Fibroblast of lung (primary cell): ENCODE results near the gene STBD1. TPM values are rescaled to one million over a fixed set of nuclear protein-coding genes. Genes with fewer than 3 reads are reported as not detected.

Source experiments
- DNase-seq, 2 donors: peaks; one replicate each; pipeline versions ENCODE4 v3.0.0 to v3.0.0-alpha.2; 2010; ENCODE audit warnings: low read depth in 2 of 2
- H2AFZ ChIP-seq: 2 replicates; pipeline ENCODE4 v1.5.1; 2012; ENCODE audit warnings: low read length, control low read depth, inconsistent platforms
- H3K27ac ChIP-seq: 2 replicates; pipeline ENCODE4 v1.5.1; 2011; ENCODE audit warnings: low read length, control low read depth; ENCODE audit not compliant: insufficient read depth
- H3K27me3 ChIP-seq: 2 replicates; pipeline ENCODE4 v1.5.1; 2011; ENCODE audit warnings: mild to moderate bottlenecking, low read length; ENCODE audit not compliant: control insufficient read depth, insufficient read depth
- H3K36me3 ChIP-seq: 2 replicates; pipeline ENCODE4 v1.5.1; 2011; ENCODE audit warnings: low read length; ENCODE audit not compliant: control insufficient read depth, insufficient read depth
- H3K4me1 ChIP-seq: 2 replicates; pipeline ENCODE4 v1.5.1; 2011; ENCODE audit warnings: low read length; ENCODE audit not compliant: control insufficient read depth, insufficient read depth; ENCODE audit errors: extremely low read depth
- H3K4me2 ChIP-seq: 2 replicates; pipeline ENCODE4 v1.5.1; 2011; ENCODE audit warnings: low read length, control low read depth; ENCODE audit not compliant: insufficient read depth; ENCODE audit errors: extremely low read depth
- H3K4me3 ChIP-seq, 4 experiments: fragments of 200-600 bp in 1 of 4; sonication (generic) in 1 of 4; replicated peaks in 1 of 4; 2 replicates each; pipeline ENCODE4 v1.5.1; 2011 to 2016; ENCODE audit warnings: low read length in 4 of 4, low read depth in 3 of 4, mild to moderate bottlenecking in 3 of 4, control low read depth in 2 of 4, inconsistent platforms in 1 of 4, mixed read lengths in 1 of 4; ENCODE audit not compliant: insufficient read depth in 1 of 4; ENCODE audit errors: control extremely low read depth in 1 of 4
- H3K79me2 ChIP-seq: 2 replicates; pipeline ENCODE4 v1.5.1; 2012; ENCODE audit warnings: mild to moderate bottlenecking, low read length, inconsistent platforms; ENCODE audit not compliant: control insufficient read depth, insufficient read depth
- H3K9ac ChIP-seq: 2 replicates; pipeline ENCODE4 v1.5.1; 2011; ENCODE audit warnings: mild to moderate bottlenecking, low read length, control low read depth; ENCODE audit not compliant: insufficient read depth
- H3K9me3 ChIP-seq: 2 replicates; pipeline ENCODE4 v1.5.1; 2012; ENCODE audit warnings: low read depth, low read length; ENCODE audit not compliant: control insufficient read depth, insufficient read depth
- H4K20me1 ChIP-seq: 2 replicates; pipeline ENCODE4 v1.5.1; 2011; ENCODE audit warnings: low read length; ENCODE audit not compliant: control insufficient read depth, insufficient read depth; ENCODE audit errors: extremely low read depth
- CTCF ChIP-seq, 2 donors: IDR thresholded peaks in 1 of 2; conservative IDR thresholded peaks in 1 of 2; 1 replicate in 1 of 2; 2 replicates in 1 of 2; pipeline ENCODE4 v1.5.1; 2011 to 2012; ENCODE audit warnings: low read length in 2 of 2, control low read depth in 1 of 2, inconsistent platforms in 1 of 2, low read depth in 1 of 2, mild to moderate bottlenecking in 1 of 2
- EZH2 ChIP-seq: IDR thresholded peaks from 2 replicates; pipeline ENCODE4 v1.5.1; 2012; ENCODE audit warnings: low read length, control low read depth, mild to moderate bottlenecking; ENCODE audit errors: missing control alignments
- polyA plus RNA-seq, 2 donors: library from polyadenylated mRNA; depleted of rRNA in 1 of 2; stranded (reverse) in 1 of 2; unstranded in 1 of 2; fragments of >200 nt; gene quantifications; 2 replicates each; pipeline ENCODE4 v1.2.1, GENCODE V29; 2011 to 2012; ENCODE audit warnings: missing spikeins in 1 of 2
- total RNA-seq: library from RNA; depleted of rRNA; stranded (reverse); fragments of >200 nt; gene quantifications from 2 replicates; pipeline ENCODE4 v1.2.1, GENCODE V29; 2014

STBD1 gene
- total and polyA plus RNA-seq, 2 donors (not counting 1 experiment from before 2014, with no cell fraction given): 3.1 to 17.5 TPM

GRCh38 chr4:76306882-76307659 lies 538 bp downstream of the STBD1 start:
- Histone ChIP-seq H3K4me3 (peak overlapping the region; percentile 82 to 96 (median 89)), H3K4me2 (peak overlapping the region; percentile 73), H3K4me1 (peaks cover 10% of the 10 kb centered on the region), H2AFZ (peak overlapping the region; percentile 87), H3K27ac (peak overlapping the region; percentile 81), H3K36me3 (peaks cover 1% of the 10 kb centered on the region), H3K79me2 (peaks cover 11% of the 10 kb centered on the region), H4K20me1 (no peaks in the 10 kb centered on the region), H3K9ac (peak overlapping the region; percentile 72), H3K27me3 (no peaks in the 10 kb centered on the region), H3K9me3 (no peaks in the 10 kb centered on the region)
- DNase-seq: peak; percentile 50 to 55
- peak; percentile 45 to 46 for TF ChIP-seq CTCF (conservative IDR thresholded peaks at IDR 0.05 in 1 of 2, IDR thresholded peaks at IDR 0.05 in 1 of 2; ENCODE audit: low read depth in 1 of 2, low read length in 2 of 2)
- no peak for TF ChIP-seq EZH2

- Histone ChIP-seq H3K9ac (no peak overlapping the region), H3K4me3 (peak overlapping the region; percentile 82 to 96 (median 89)), H4K20me1 (no peaks in the 10 kb centered on the region), H3K36me3 (peaks cover 1% of the 10 kb centered on the region), H3K27ac (no peak overlapping the region), H3K79me2 (peaks cover 11% of the 10 kb centered on the region), H3K9me3 (no peaks in the 10 kb centered on the region), H3K27me3 (no peaks in the 10 kb centered on the region), H2AFZ (no peak overlapping the region), H3K4me1 (peaks cover 10% of the 10 kb centered on the region), H3K4me2 (peak overlapping the region; percentile 73)
- DNase-seq: no peak
- TF ChIP-seq CTCF (conservative IDR thresholded peaks at IDR 0.05 in 1 of 2, IDR thresholded peaks at IDR 0.05 in 1 of 2; ENCODE audit: low read depth in 1 of 2, low read length in 2 of 2) (no peak), EZH2 (no peak)
Observed at GRCh38 chr4:76307660-76308014, 1.1 kb downstream of the STBD1 start.

- no peaks in the 10 kb centered on the region for H3K9me3 ChIP-seq
- no peak overlapping the region for H3K27ac ChIP-seq
- H3K36me3 ChIP-seq: peaks cover 1% of the 10 kb centered on the region
- no peak overlapping the region for H2AFZ ChIP-seq
- no peak for TF ChIP-seq EZH2
- TF ChIP-seq CTCF (conservative IDR thresholded peaks at IDR 0.05 in 1 of 2, IDR thresholded peaks at IDR 0.05 in 1 of 2; ENCODE audit: low read depth in 1 of 2, low read length in 2 of 2): no peak
- H3K4me1 ChIP-seq: peaks cover 10% of the 10 kb centered on the region
- H3K79me2 ChIP-seq: peaks cover 11% of the 10 kb centered on the region
- H3K4me2 ChIP-seq: no peak overlapping the region
- no peaks in the 10 kb centered on the region for H4K20me1 ChIP-seq
- H3K4me3 ChIP-seq: no peak overlapping the region
- no peaks in the 10 kb centered on the region for H3K27me3 ChIP-seq
- no peak for DNase-seq
- H3K9ac ChIP-seq: no peak overlapping the region
Observed at GRCh38 chr4:76308548-76308947, 2.0 kb downstream of the STBD1 start.
